H1 (cell line): Measurements from ENCODE around the gene TPD52L1. TPM values are rescaled to one million over a fixed set of nuclear protein-coding genes. Genes with fewer than 3 reads are reported as not detected.

Experiments
- CTCF ChIA-PET: fragments of 300-600 bp; sonication (Branson Sonifier 250); formaldehyde crosslinking; loops from one replicate; lab custom pipeline; 2021; ENCODE audit not compliant: partially characterized antibody; lab: Charles Lee
- POLR2A ChIA-PET: fragments of 300-600 bp; sonication (Branson Sonifier 250); formaldehyde crosslinking; loops from one replicate; lab custom pipeline; 2021; ENCODE audit warnings: inconsistent platforms; ENCODE audit not compliant: partially characterized antibody; lab: Charles Lee
- DNase-seq, 2 experiments: peaks; one replicate each; pipeline versions ENCODE4 v3.0.0 to v3.0.0-alpha.2; 2010 to 2022; ENCODE audit warnings: low spot score in 2 of 2, low read depth in 1 of 2, mixed read lengths in 1 of 2
- FAIRE-seq: peaks from 2 replicates; lab custom pipeline; 2011; peaks lifted over from hg19 to GRCh38; lab: Jason Lieb, UNC
- H2AFZ ChIP-seq: 2 replicates; pipeline ENCODE4 v1.8.1; 2012; ENCODE audit warnings: low read length, inconsistent platforms
- H2AK5ac ChIP-seq: 2 replicates; pipeline ENCODE4 v1.6.1; 2013; ENCODE audit warnings: low read depth, low read length
- H2BK120ac ChIP-seq: replicated peaks from 2 replicates; pipeline ENCODE3; 2013; ENCODE audit warnings: low read depth, low read length, inconsistent platforms
- H2BK12ac ChIP-seq: 2 replicates; pipeline ENCODE4 v1.6.1; 2013; ENCODE audit warnings: low read depth, low read length
- H2BK15ac ChIP-seq: 2 replicates; pipeline ENCODE4 v1.6.1; 2013; ENCODE audit warnings: low read length
- H2BK20ac ChIP-seq: 2 replicates; pipeline ENCODE4 v1.6.1; 2013; ENCODE audit warnings: low read length
- H2BK5ac ChIP-seq: 2 replicates; pipeline ENCODE4 v1.6.1; 2013; ENCODE audit warnings: low read depth, low read length
- H3K14ac ChIP-seq: 2 replicates; pipeline ENCODE4 v1.6.1; 2013; ENCODE audit warnings: inconsistent platforms; ENCODE audit not compliant: insufficient read length
- H3K18ac ChIP-seq: 2 replicates; pipeline ENCODE4 v1.6.1; 2013; ENCODE audit warnings: low read length; ENCODE audit errors: extremely low read depth
- H3K23ac ChIP-seq: 2 replicates; pipeline ENCODE4 v1.6.1; 2013; ENCODE audit warnings: inconsistent platforms; ENCODE audit not compliant: insufficient read length
- H3K23me2 ChIP-seq: 2 replicates; pipeline ENCODE4 v1.6.1; 2013; ENCODE audit warnings: low read depth, low read length
- H3K27ac ChIP-seq: 2 replicates; pipeline ENCODE4 v1.6.1; 2011; ENCODE audit warnings: low read depth, low read length, inconsistent platforms
- H3K27me3 ChIP-seq, 4 experiments: replicated peaks in 1 of 4; 1 replicate in 1 of 4; 2 replicates in 3 of 4; pipeline versions ENCODE4 v1.6.1 to v1.8.1; 2011 to 2013; ENCODE audit warnings: low read length in 3 of 4, mild to moderate bottlenecking in 3 of 4, inconsistent platforms in 2 of 4, mixed read lengths in 2 of 4, moderate library complexity in 1 of 4; ENCODE audit not compliant: control insufficient read depth in 3 of 4, insufficient read depth in 3 of 4; ENCODE audit errors: extremely low read depth in 1 of 4
- H3K36me3 ChIP-seq, 4 experiments: 2 replicates each; pipeline versions ENCODE4 v1.6.1 to v1.8.1; 2011 to 2013; ENCODE audit warnings: mild to moderate bottlenecking in 4 of 4, low read length in 3 of 4, moderate library complexity in 2 of 4, control low read depth in 1 of 4, inconsistent platforms in 1 of 4; ENCODE audit not compliant: insufficient read depth in 4 of 4, control insufficient read depth in 2 of 4
- H3K4ac ChIP-seq: replicated peaks from 2 replicates; pipeline ENCODE3; 2013; ENCODE audit warnings: low read length, low read depth, mixed read lengths, inconsistent platforms; ENCODE audit not compliant: insufficient read length
- H3K4me1 ChIP-seq, 4 experiments: replicated peaks in 1 of 4; 1 replicate in 1 of 4; 2 replicates in 3 of 4; pipeline versions ENCODE4 v1.6.1 to v1.8.1; 2011 to 2013; ENCODE audit warnings: low read length in 3 of 4, inconsistent platforms in 2 of 4, mixed read lengths in 1 of 4; ENCODE audit not compliant: insufficient read depth in 4 of 4, control insufficient read depth in 3 of 4
- H3K4me2 ChIP-seq, 2 experiments: 2 replicates each; pipeline versions ENCODE4 v1.6.1 to v1.8.1; 2011 to 2013; ENCODE audit warnings: low read depth in 2 of 2, low read length in 2 of 2, control low read depth in 1 of 2, inconsistent platforms in 1 of 2, mild to moderate bottlenecking in 1 of 2; ENCODE audit not compliant: insufficient read depth in 1 of 2
- H3K4me3 ChIP-seq, 4 experiments: fragments of 200-600, 300-600 bp in 1 of 4; sonication (generic), shearing (Covaris generic), sonication (Bioruptor Twin) in 1 of 4; 2 replicates each; pipeline versions ENCODE4 v1.5.1 to v1.8.1; 2011 to 2016; ENCODE audit warnings: low read length in 4 of 4, low read depth in 3 of 4, control low read depth in 2 of 4, inconsistent platforms in 2 of 4, mild to moderate bottlenecking in 2 of 4, mixed read lengths in 1 of 4, moderate library complexity in 1 of 4; ENCODE audit not compliant: insufficient read depth in 2 of 4; ENCODE audit errors: extremely low read depth in 1 of 4
- H3K56ac ChIP-seq: replicated peaks from 2 replicates; pipeline ENCODE3; 2013; ENCODE audit warnings: low read depth, mild to moderate bottlenecking, mixed read lengths, low read length, inconsistent platforms; ENCODE audit not compliant: insufficient read length
- H3K79me1 ChIP-seq: 2 replicates; pipeline ENCODE4 v1.6.1; 2013; ENCODE audit warnings: low read depth, low read length, control low read depth
- H3K79me2 ChIP-seq, 2 experiments: 2 replicates each; pipeline versions ENCODE4 v1.6.1 to v1.8.1; 2012 to 2013; ENCODE audit warnings: low read length in 2 of 2, mild to moderate bottlenecking in 2 of 2, inconsistent platforms in 1 of 2; ENCODE audit not compliant: insufficient read depth in 2 of 2, control insufficient read depth in 1 of 2
- H3K9ac ChIP-seq, 4 experiments: replicated peaks in 1 of 4; 1 replicate in 1 of 4; 2 replicates in 3 of 4; pipeline versions ENCODE4 v1.6.1 to v1.8.1; 2011 to 2013; ENCODE audit warnings: low read depth in 3 of 4, low read length in 3 of 4, control low read depth in 2 of 4, mild to moderate bottlenecking in 2 of 4, moderate library complexity in 2 of 4, inconsistent platforms in 1 of 4; ENCODE audit errors: extremely low read depth in 1 of 4
- H3K9me3 ChIP-seq, 2 experiments: 2 replicates each; pipeline versions ENCODE4 v1.6.1 to v1.8.1; 2012 to 2013; ENCODE audit warnings: mild to moderate bottlenecking in 2 of 2, moderate library complexity in 2 of 2, control low read depth in 1 of 2, inconsistent platforms in 1 of 2, low read depth in 1 of 2, low read length in 1 of 2, mixed read lengths in 1 of 2; ENCODE audit not compliant: insufficient read depth in 2 of 2
- H4K20me1 ChIP-seq, 2 experiments: replicated peaks in 1 of 2; 2 replicates each; pipeline versions ENCODE3 to v1.8.1; 2011 to 2013; ENCODE audit warnings: inconsistent platforms in 2 of 2, low read length in 2 of 2, mild to moderate bottlenecking in 1 of 2; ENCODE audit not compliant: insufficient read depth in 2 of 2, control insufficient read depth in 1 of 2
- H4K5ac ChIP-seq: 2 replicates; pipeline ENCODE4 v1.6.1; 2013; ENCODE audit warnings: low read length, low read depth, mixed read lengths, inconsistent platforms; ENCODE audit not compliant: insufficient read length
- H4K8ac ChIP-seq: 2 replicates; pipeline ENCODE4 v1.8.0; 2013; ENCODE audit warnings: mild to moderate bottlenecking, moderate library complexity, low read length, inconsistent platforms; ENCODE audit not compliant: insufficient read depth; ENCODE audit errors: extremely low read depth
- H4K91ac ChIP-seq: replicated peaks from 2 replicates; pipeline ENCODE3; 2013; ENCODE audit warnings: low read length, mixed read lengths, inconsistent platforms; ENCODE audit not compliant: insufficient read length
- WGBS, 2 experiments: shearing (Covaris generic) in 1 of 2; methylation state at CpG; one replicate each; pipeline versions ENCODE4 v1.1.6 to v1.1.7; 2013 to 2015; ENCODE audit warnings: low lambda C conversion rate in 2 of 2, mixed read lengths in 2 of 2, inconsistent platforms in 1 of 2, low coverage in 1 of 2, missing lambda C conversion rate in 1 of 2; ENCODE audit not compliant: insufficient replicate concordance in 2 of 2, insufficient coverage in 1 of 2, insufficient read length in 1 of 2; ENCODE audit errors: extremely low coverage in 1 of 2, missing lambda C conversion rate in 1 of 2; 5-methylcytosine and 5-hydroxymethylcytosine counted together
- polyA plus RNA-seq, 7 experiments: library from polyadenylated mRNA; depleted of rRNA in 3 of 7; stranded (reverse) in 5 of 7; unstranded in 2 of 7; fragments of >200 nt in 5 of 7; fragments of 200-250 nt in 2 of 7; gene quantifications; 1 replicate in 5 of 7; 2 replicates in 1 of 7; 4 replicates in 1 of 7; pipeline versions ENCODE4 v1.2.1 to v1.2.3, GENCODE V29; 2011 to 2013; ENCODE audit warnings: missing spikeins in 2 of 7, mixed read lengths in 2 of 7
- total RNA-seq: library from RNA; stranded (reverse); fragmentation: NEBNext Ultra II Directional; extraction: Animal tissue kit (Norgen Biotek cat#: 25700); gene quantifications from 2 replicates; pipeline ENCODE4 v1.2.1, GENCODE V29; 2021

The TPD52L1 gene
- total and polyA plus RNA-seq, 2 of the 8 experiments (the other 6 are each of a cell fraction or from before 2014, with no cell fraction given): 7.4 to 14.2 TPM

DNA sequence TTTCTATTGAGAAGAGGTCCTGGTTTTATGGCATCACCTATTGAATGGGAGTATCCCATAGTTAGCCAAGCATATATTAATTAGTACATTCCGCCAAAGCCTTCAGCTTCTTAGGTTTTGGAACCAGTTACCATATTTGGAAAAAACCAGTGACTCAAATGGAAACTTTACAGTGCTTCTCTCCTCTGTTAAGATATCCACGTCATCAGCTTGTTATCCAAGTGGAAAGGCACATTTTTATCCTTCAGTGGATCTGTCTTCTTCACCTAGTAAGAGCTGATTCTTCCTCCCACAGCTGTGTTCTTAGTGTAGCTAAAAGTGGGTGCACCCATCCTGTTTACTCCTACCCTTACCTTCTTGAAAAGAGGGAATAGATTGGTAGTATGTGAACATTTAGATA lies 34.5 kb downstream of the TPD52L1 start:
- Histone ChIP-seq H3K27ac (no peak overlapping the region), H3K9me3 (no peaks in the 10 kb centered on the region), H3K4me2 (no peak overlapping the region)

More for the DNA sequence above, 34.5 kb downstream of the TPD52L1 start:
- H4K91ac ChIP-seq: no peak overlapping the region
- WGBS, 2 experiments: 80% methylated on average over 2 of the region's 2 CpGs; no CpG with 5 or more reads in 1 of the 2 experiments
- DNase-seq (no peak), FAIRE-seq (no peak)
- H2BK15ac ChIP-seq: no peak overlapping the region
- H2BK120ac ChIP-seq: no peak overlapping the region
- no peak overlapping the region for H3K4me3 ChIP-seq
- no peak overlapping the region for H2BK20ac ChIP-seq
- no peak overlapping the region for H3K4ac ChIP-seq
- H3K79me1 ChIP-seq: no peaks in the 10 kb centered on the region
- H3K27me3 ChIP-seq: no peaks in the 10 kb centered on the region
- H4K5ac ChIP-seq: no peak overlapping the region
- no peaks in the 10 kb centered on the region for H3K79me2 ChIP-seq
- H3K9ac ChIP-seq: no peak overlapping the region
- no peak overlapping the region for H2BK5ac ChIP-seq
- POLR2A ChIA-PET: no interaction called here
- no peak overlapping the region for H3K56ac ChIP-seq
- no peak overlapping the region for H4K8ac ChIP-seq
- H3K36me3 ChIP-seq: no peaks in the 10 kb centered on the region
- H3K14ac ChIP-seq: no peak overlapping the region
- H2AFZ ChIP-seq: no peak overlapping the region
- H3K23ac ChIP-seq: no peak overlapping the region
- H4K20me1 ChIP-seq: no peaks in the 10 kb centered on the region
- H3K18ac ChIP-seq: no peak overlapping the region
- peaks cover 0 to 10% (median 9%) of the 10 kb centered on the region in 4 experiments; a peak in 4 of 7 replicates for H3K4me1 ChIP-seq
- H2BK12ac ChIP-seq: no peak overlapping the region
- no peaks in the 10 kb centered on the region for H3K23me2 ChIP-seq
- CTCF ChIA-PET: interaction anchor here (0.9 to 1.3 kb wide), 3 partner anchors 22 to 57 kb away, joined by 3 to 5 read pairs (median 4); partner anchors contain the start of gene TPD52L1
- no peak overlapping the region for H2AK5ac ChIP-seq
